Psoas muscle (tissue), 8 donors: ENCODE results near the gene RBBP6. TPM values are rescaled to one million over a fixed set of nuclear protein-coding genes. Genes with fewer than 3 reads are reported as not detected.
A peak's percentile ranks its signal among the peaks of the same experiment; 100 is the strongest.

Source experiments
- ATAC-seq, 4 donors: fragments of 200-7000 bp; cut with Tn5 transposase; one replicate each; pipeline ENCODE4 v1.9.1; 2020; ENCODE audit warnings: moderate library complexity in 3 of 4, mild to moderate bottlenecking in 2 of 4
- DNase-seq, 2 donors: peaks; one replicate each; pipeline ENCODE4 v3.0.0-alpha.2; 2020
- H3K27ac ChIP-seq: fragments of 200-600 bp; one replicate; pipeline ENCODE4 v1.8.0; 2022
- H3K27me3 ChIP-seq, 3 donors: fragments of 200-600 bp in 1 of 3; one replicate each; pipeline versions ENCODE4 v1.6.1 to v1.8.0; 2013 to 2022; ENCODE audit warnings: low read length in 2 of 3, mild to moderate bottlenecking in 2 of 3, moderate library complexity in 1 of 3; ENCODE audit not compliant: insufficient read depth in 3 of 3
- H3K36me3 ChIP-seq, 2 donors: fragments of 200-600 bp in 1 of 2; one replicate each; pipeline versions ENCODE4 v1.6.1 to v1.8.0; 2013 to 2022; ENCODE audit warnings: low read depth in 1 of 2, mild to moderate bottlenecking in 1 of 2, moderate library complexity in 1 of 2; ENCODE audit not compliant: insufficient read depth in 1 of 2
- H3K4me1 ChIP-seq: fragments of 200-600 bp; one replicate; pipeline ENCODE4 v1.8.0; 2022
- H3K4me3 ChIP-seq: fragments of 200-600 bp; one replicate; pipeline ENCODE4 v1.8.0; 2022; ENCODE audit warnings: mild to moderate bottlenecking
- H3K9me3 ChIP-seq: fragments of 200-600 bp; one replicate; pipeline ENCODE4 v1.8.0; 2022
- CTCF ChIP-seq: fragments of 200-600 bp; IDR thresholded peaks from one replicate; pipeline ENCODE4 v1.8.0; 2022; ENCODE audit warnings: antibody characterized with exemption
- WGBS, 3 donors: extraction: QIAGEN DNeasy Blood & Tissue Kit; methylation state at CpG; one replicate each; pipeline versions ENCODE4 v1.1.6 to v1.1.7; 2013; 5-methylcytosine and 5-hydroxymethylcytosine counted together
- intact Hi-C, 2 donors: fragments of 100-400 bp; cut with DNase I; formaldehyde crosslinking; loops; one replicate each; pipeline versions ENCODE4 v1.11.0 to v1.14.2; 2022
- polyA plus RNA-seq, 3 donors: library from polyadenylated mRNA; stranded (reverse); fragments of 200-250 nt; gene quantifications; one replicate each; pipeline ENCODE4 v1.2.3, GENCODE V29; 2013
- total RNA-seq, 4 donors: library from RNA; stranded (reverse); fragmentation: NEBNext Ultra II Directional in 2 of 4; extraction: Animal tissue kit (Norgen Biotek cat#: 25700) in 2 of 4; gene quantifications; one replicate each; pipeline versions ENCODE4 v1.2.1 to v1.2.4, GENCODE V29; 2021 to 2023
- donor health status: healthy with polysubstance abuse.
- donor health status: DM: no; HTN: no; CAD: no; lungs with moderate emphysema.
- donor health status: Bipolar disorder and iron deficiency.
- donor health status: healthy.
- donor health status: DM: yes; HTN: yes; CAD: no.
- donor health status: DM: no; HTN: no; CAD: no.
- donor health status: DM: no; HTN: no; CAD: no.
- donor health status: DM: yes; HTN: yes; CAD: no.

RBBP6 gene
- total and polyA plus RNA-seq, 7 donors: 11.7 to 30.7 (median 21.8) TPM

DNA sequence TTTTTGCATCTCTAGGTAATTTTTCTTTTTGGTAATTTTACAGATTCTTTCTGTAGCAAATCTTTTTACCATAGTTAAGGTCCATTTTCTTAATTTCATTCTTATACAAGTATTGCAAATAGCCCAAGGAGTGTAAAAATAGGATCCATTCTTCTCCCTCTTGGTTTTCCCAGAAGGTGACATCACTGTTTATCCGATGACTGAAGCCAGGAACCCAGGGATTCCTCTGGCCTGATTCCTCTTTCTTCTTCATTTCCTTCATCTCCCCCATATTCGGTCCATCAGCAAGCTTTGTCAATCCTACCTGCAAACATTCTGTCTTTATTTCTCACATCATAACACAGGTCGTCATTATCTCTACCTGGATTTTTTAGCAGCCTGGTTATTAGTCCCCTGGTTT, 5.3 kb downstream of the RBBP6 start:
- Histone ChIP-seq H3K27ac (peak overlapping the region; percentile 47), H3K4me1 (peaks cover 29% of the 10 kb centered on the region), H3K4me3 (peak overlapping the region; percentile 98), H3K9me3 (no peaks in the 10 kb centered on the region), H3K36me3 (peaks cover 5 to 42% of the 10 kb centered on the region in 2 donors), H3K27me3 (no peaks in the 10 kb centered on the region)
- 30 to 39% (median 33%) methylated on average over 3 of the region's 3 CpGs for WGBS, 3 donors
- ATAC-seq: peak in 1 of 4 donors; percentile 56
- DNase-seq: no peak
- intact Hi-C loops: loop anchor here (10.0 kb wide), 3 partner anchors 200 to 990 kb away; partner anchors contain the start of genes EARS2 (in 1 of the 2), LCMT1 (in 1 of the 2) and UBFD1 (in 1 of the 2)
- TF ChIP-seq CTCF: no peak

GRCh38 chr16:24550295-24550694, 10.9 kb downstream of the RBBP6 start:
- Histone ChIP-seq H3K27ac (no peak overlapping the region), H3K36me3 (peaks cover 5 to 81% of the 10 kb centered on the region in 2 donors), H3K4me3 (no peak overlapping the region), H3K4me1 (peaks cover 8% of the 10 kb centered on the region), H3K27me3 (no peaks in the 10 kb centered on the region), H3K9me3 (no peaks in the 10 kb centered on the region)
- DNase-seq: no peak
- intact Hi-C loops: loop anchor here in 1 of 2 donors (10.0 kb wide), 1 partner anchor 565 kb away; the partner anchor contains the start of gene LCMT1
- no peak for ATAC-seq
- 95 to 100% (median 98%) methylated on average over 1 of the region's 1 CpG for WGBS, 3 donors
- no peak for TF ChIP-seq CTCF

DNA sequence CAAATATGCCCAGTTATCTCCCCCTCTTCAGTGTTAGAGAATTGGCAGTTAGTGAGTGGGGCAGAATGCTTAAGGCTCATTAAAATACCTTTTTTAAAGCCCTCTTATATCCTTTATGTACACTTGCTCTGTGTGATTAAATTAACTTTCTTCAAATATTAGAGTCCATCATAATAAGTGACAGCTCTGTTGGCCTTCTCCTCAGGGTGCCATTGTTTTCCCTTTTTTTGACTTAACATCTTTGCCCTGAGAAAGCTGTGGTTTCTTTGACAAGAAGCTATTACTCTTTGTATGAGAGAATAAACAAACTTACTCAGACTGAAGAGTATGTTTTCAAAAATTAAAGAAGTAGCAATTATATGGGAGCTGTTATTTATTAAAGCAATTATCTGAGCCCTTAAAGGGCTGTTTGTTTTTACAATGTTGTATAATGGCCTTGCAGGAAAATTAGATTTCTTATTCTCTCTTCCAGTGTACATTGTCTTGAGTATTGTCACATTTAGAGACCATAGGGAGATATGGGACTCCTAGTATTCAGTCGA, 13.4 kb downstream of the RBBP6 start:
- no peak overlapping the region for H3K27ac ChIP-seq
- ATAC-seq (no peak), DNase-seq (no peak)
- H3K9me3 ChIP-seq: no peaks in the 10 kb centered on the region
- no peak for TF ChIP-seq CTCF
- H3K27me3 ChIP-seq: no peaks in the 10 kb centered on the region
- peaks cover 0 to 82% of the 10 kb centered on the region in 2 donors for H3K36me3 ChIP-seq
- intact Hi-C loops: loop anchor here in 1 of 2 donors (10.0 kb wide), 1 partner anchor 562 kb away; the partner anchor contains the start of gene LCMT1
- 90 to 96% (median 94%) methylated on average over 1 of the region's 1 CpG for WGBS, 3 donors
- H3K4me3 ChIP-seq: no peak overlapping the region
- H3K4me1 ChIP-seq: no peaks in the 10 kb centered on the region

DNA sequence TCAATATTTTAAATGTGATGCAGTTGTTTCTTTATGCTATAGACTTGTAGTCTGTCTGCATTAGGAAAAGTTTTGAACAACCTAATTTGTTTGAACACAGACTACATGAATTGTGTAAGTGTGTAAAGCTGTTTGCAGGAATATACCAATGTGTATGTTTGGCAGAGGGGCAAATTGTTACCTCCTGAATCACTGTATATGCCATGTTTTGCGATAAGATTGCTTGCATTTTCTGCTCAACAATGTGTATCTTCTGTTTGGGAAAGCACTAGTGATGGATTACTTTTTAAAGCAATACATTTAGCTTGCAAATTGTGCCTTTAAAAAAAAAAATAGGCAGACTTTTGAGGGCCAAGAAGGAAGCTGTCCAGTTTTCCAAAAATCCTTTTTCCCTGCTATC, 14.6 kb downstream of the RBBP6 start:
- no peaks in the 10 kb centered on the region for H3K9me3 ChIP-seq
- 83 to 95% (median 84%) methylated on average over 1 of the region's 1 CpG for WGBS, 3 donors
- no peak overlapping the region for H3K4me3 ChIP-seq
- no peak for DNase-seq
- H3K4me1 ChIP-seq: no peaks in the 10 kb centered on the region
- peaks cover 0 to 82% of the 10 kb centered on the region in 2 donors for H3K36me3 ChIP-seq
- no peaks in the 10 kb centered on the region for H3K27me3 ChIP-seq
- TF ChIP-seq CTCF: no peak
- no peak for ATAC-seq
- intact Hi-C loops: loop anchor here in 1 of 2 donors (10.0 kb wide), 1 partner anchor 561 kb away; the partner anchor contains the start of gene LCMT1
- H3K27ac ChIP-seq: no peak overlapping the region
